ENCODE measurements around the gene HLCS.

DNA sequence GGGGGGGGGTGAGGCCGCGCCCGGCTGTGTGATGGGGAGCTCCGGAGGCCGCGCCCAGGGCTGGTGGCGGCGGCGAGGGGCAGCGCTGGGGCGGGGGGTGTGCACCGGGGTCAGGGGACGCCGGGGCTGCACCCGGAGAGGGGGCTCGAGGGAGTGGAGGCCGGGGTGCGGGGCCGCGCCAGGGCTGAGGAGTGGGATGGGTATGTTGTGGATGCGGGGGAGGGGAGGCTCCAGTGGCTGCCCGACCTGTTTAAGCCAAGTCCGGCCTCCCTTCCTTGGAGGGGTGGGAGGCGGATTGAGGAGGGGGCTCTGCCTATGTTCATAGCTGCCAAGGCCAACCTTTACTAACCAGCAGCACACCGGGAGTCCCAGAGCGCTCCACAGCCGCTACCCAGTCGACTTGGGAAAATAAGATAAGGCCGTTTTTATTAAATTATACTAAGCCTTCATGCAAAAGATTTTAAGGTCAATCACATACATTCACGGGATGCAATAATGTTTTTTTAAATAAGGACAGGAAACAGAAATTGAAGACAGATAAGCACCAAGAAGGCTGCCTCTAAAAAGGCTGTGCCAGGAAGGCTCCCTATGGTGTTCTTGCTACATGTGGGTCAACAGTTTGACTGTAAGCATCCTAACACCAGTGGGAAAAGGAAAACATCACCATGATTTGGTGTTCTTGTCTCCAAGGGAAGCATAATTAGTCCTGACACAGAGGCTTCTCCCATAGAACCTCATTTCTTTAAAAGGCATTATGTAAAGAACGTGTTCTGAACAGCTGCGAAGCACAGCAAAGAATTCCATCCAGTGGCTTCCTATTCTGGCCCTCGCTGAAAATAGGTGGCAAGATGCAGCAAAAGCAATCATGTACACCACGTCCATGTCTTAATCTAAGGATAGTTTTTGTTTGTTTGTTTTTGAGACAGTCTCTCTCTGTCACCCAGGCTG lies 626 bp upstream of the HLCS start:
- TF ChIP-seq, protein P1, sequence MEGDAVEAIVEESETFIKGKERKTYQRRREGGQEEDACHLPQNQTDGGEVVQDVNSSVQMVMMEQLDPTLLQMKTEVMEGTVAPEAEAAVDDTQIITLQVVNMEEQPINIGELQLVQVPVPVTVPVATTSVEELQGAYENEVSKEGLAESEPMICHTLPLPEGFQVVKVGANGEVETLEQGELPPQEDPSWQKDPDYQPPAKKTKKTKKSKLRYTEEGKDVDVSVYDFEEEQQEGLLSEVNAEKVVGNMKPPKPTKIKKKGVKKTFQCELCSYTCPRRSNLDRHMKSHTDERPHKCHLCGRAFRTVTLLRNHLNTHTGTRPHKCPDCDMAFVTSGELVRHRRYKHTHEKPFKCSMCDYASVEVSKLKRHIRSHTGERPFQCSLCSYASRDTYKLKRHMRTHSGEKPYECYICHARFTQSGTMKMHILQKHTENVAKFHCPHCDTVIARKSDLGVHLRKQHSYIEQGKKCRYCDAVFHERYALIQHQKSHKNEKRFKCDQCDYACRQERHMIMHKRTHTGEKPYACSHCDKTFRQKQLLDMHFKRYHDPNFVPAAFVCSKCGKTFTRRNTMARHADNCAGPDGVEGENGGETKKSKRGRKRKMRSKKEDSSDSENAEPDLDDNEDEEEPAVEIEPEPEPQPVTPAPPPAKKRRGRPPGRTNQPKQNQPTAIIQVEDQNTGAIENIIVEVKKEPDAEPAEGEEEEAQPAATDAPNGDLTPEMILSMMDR (IDR thresholded peaks at IDR 0.05): no peak
- no peak for TF ChIP-seq POLR2A (IDR thresholded peaks at IDR 0.05)

All from prostate gland (tissue), 2 donors.